Measurements from ENCODE around the gene PKD2L1. TPM values are rescaled to one million over a fixed set of nuclear protein-coding genes. Genes with fewer than 3 reads are reported as not detected.
"Not testable (repeated sequence)": the region's sequence is repeated elsewhere in the genome, so short reads cannot be mapped to it uniquely, and the experiment has no call there.

The PKD2L1 gene
- under 1 TPM in 3 of 4 donors, not detected in 1; 0.10 to 0.71 (median 0.44) TPM for polyA plus RNA-seq (ENCODE audit: insufficient read length in 4 of 4)

- DNase-seq (ENCODE audit: low read depth in 4 of 4, low spot score in 2 of 4): no peak
Measured at GRCh38 chr10:100330079-100330478, at the start of gene PKD2L1. Gene PKD2L1, minus strand, starts transcription at chr10:100330228. Its CDS starts 125 bp downstream, at chr10:100330103.

- DNase-seq (ENCODE audit: low read depth in 4 of 4, low spot score in 2 of 4): no peak
Measured at GRCh38 chr10:100377830-100378229, 47.8 kb upstream of the PKD2L1 start.

- not testable (repeated sequence) for DNase-seq (ENCODE audit: low read depth in 4 of 4, low spot score in 2 of 4)
Measured at GRCh38 chr10:100376656-100377055, 46.6 kb upstream of the PKD2L1 start.

- DNase-seq (ENCODE audit: low read depth in 4 of 4, low spot score in 2 of 4): not testable (repeated sequence)
Measured at GRCh38 chr10:100374677-100375353, 44.8 kb upstream of the PKD2L1 start.

GRCh38 chr10:100374200-100374655, 44.2 kb upstream of the PKD2L1 start:
- DNase-seq (ENCODE audit: low read depth in 4 of 4, low spot score in 2 of 4): peak in 1 of 4 donors; percentile 47

- DNase-seq (ENCODE audit: low read depth in 4 of 4, low spot score in 2 of 4): peak; percentile 90 to 96 (median 92)
Measured at GRCh38 chr10:100373298-100374199, 43.5 kb upstream of the PKD2L1 start.

GRCh38 chr10:100372415-100373297, 42.6 kb upstream of the PKD2L1 start:
- DNase-seq (ENCODE audit: low read depth in 4 of 4, low spot score in 2 of 4): no peak

GRCh38 chr10:100371482-100372027, 41.5 kb upstream of the PKD2L1 start:
- DNase-seq (ENCODE audit: low read depth in 4 of 4, low spot score in 2 of 4): no peak

GRCh38 chr10:100370714-100371481, 40.9 kb upstream of the PKD2L1 start:
- peak in 1 of 4 donors; percentile 15 for DNase-seq (ENCODE audit: low read depth in 4 of 4, low spot score in 2 of 4)

GRCh38 chr10:100368721-100369120, 38.7 kb upstream of the PKD2L1 start:
- no peak for DNase-seq (ENCODE audit: low read depth in 4 of 4, low spot score in 2 of 4)

- peak in 2 of 4 donors; percentile 49 to 50 for DNase-seq (ENCODE audit: low read depth in 4 of 4, low spot score in 2 of 4)
Measured at GRCh38 chr10:100364735-100365391, 34.8 kb upstream of the PKD2L1 start.

- DNase-seq (ENCODE audit: low read depth in 4 of 4, low spot score in 2 of 4): no peak
Measured at GRCh38 chr10:100364175-100364574, 34.1 kb upstream of the PKD2L1 start.

GRCh38 chr10:100362570-100363496, 32.8 kb upstream of the PKD2L1 start:
- no peak for DNase-seq (ENCODE audit: low read depth in 4 of 4, low spot score in 2 of 4)

- no peak for DNase-seq (ENCODE audit: low read depth in 4 of 4, low spot score in 2 of 4)
Measured at GRCh38 chr10:100360234-100360633, 30.2 kb upstream of the PKD2L1 start.

GRCh38 chr10:100359529-100360150, 29.6 kb upstream of the PKD2L1 start:
- DNase-seq (ENCODE audit: low read depth in 4 of 4, low spot score in 2 of 4): no peak

GRCh38 chr10:100359030-100359432, 29.0 kb upstream of the PKD2L1 start:
- DNase-seq (ENCODE audit: low read depth in 4 of 4, low spot score in 2 of 4): no peak

Measured in left renal cortex interstitium (tissue), 4 donors.